CD4-positive, alpha-beta memory T cell (primary cell): ENCODE data around the gene HENMT1. TPM values are rescaled to one million over a fixed set of nuclear protein-coding genes. Genes with fewer than 3 reads are reported as not detected.
A peak's percentile ranks its signal among the peaks of the same experiment; 100 is the strongest.
"Not testable (repeated sequence)": the region's sequence is repeated elsewhere in the genome, so short reads cannot be mapped to it uniquely, and the experiment has no call there.

Experiments
- CTCF ChIA-PET: fragments of 350-600 bp; sonication (Branson Sonifier 250); formaldehyde crosslinking; loops from one replicate; lab custom pipeline; 2021; ENCODE audit warnings: inconsistent platforms; ENCODE audit not compliant: partially characterized antibody; lab: Charles Lee
- POLR2A ChIA-PET: fragments of 350-600 bp; sonication (Branson Sonifier 250); formaldehyde crosslinking; loops from one replicate; lab custom pipeline; 2021; ENCODE audit not compliant: partially characterized antibody; lab: Charles Lee
- DNase-seq, 5 donors: peaks; one replicate each; pipeline versions ENCODE4 v3.0.0 to v3.0.0-alpha.2; 2020 to 2022; ENCODE audit warnings: mixed read lengths in 1 of 5
- H3K27ac ChIP-seq: one replicate; pipeline ENCODE4 v1.7.0; 2013; ENCODE audit warnings: low read depth, low read length
- H3K27me3 ChIP-seq: 2 replicates; pipeline ENCODE4 v1.7.0; 2013; ENCODE audit warnings: mild to moderate bottlenecking, low read length, moderate library complexity; ENCODE audit not compliant: insufficient read depth
- H3K36me3 ChIP-seq: 2 replicates; pipeline ENCODE4 v1.7.0; 2013; ENCODE audit warnings: mild to moderate bottlenecking, low read length, moderate library complexity; ENCODE audit not compliant: insufficient read depth
- H3K4me1 ChIP-seq: 2 replicates; pipeline ENCODE4 v1.7.0; 2013; ENCODE audit warnings: mild to moderate bottlenecking, low read length, moderate library complexity; ENCODE audit not compliant: insufficient read depth
- H3K4me3 ChIP-seq, 2 donors: one replicate each; pipeline ENCODE4 v1.7.0; 2013; ENCODE audit warnings: low read length in 2 of 2, mild to moderate bottlenecking in 1 of 2
- H3K9me3 ChIP-seq, 2 donors: one replicate each; pipeline ENCODE4 v1.7.0; 2013; ENCODE audit warnings: low read length in 2 of 2, control low read depth in 1 of 2; ENCODE audit not compliant: control insufficient read depth in 1 of 2
- H3K27ac Mint-ChIP-seq, 7 donors: one replicate each; pipeline ENCODE4 v1.8.0; 2020 to 2021; ENCODE audit warnings: mixed read lengths in 7 of 7, mild to moderate bottlenecking in 6 of 7, inconsistent platforms in 3 of 7, moderate library complexity in 3 of 7
- H3K27me3 Mint-ChIP-seq, 2 donors: one replicate each; pipeline ENCODE4 v1.8.0; 2020 to 2021; ENCODE audit warnings: mixed read lengths in 2 of 2
- H3K36me3 Mint-ChIP-seq, 2 donors: one replicate each; pipeline ENCODE4 v1.8.0; 2020 to 2021; ENCODE audit warnings: mixed read lengths in 2 of 2, inconsistent platforms in 1 of 2, mild to moderate bottlenecking in 1 of 2
- H3K4me1 Mint-ChIP-seq, 4 donors: one replicate each; pipeline ENCODE4 v1.8.0; 2020 to 2021; ENCODE audit warnings: mixed read lengths in 4 of 4, mild to moderate bottlenecking in 1 of 4
- H3K4me3 Mint-ChIP-seq, 8 donors: one replicate each; pipeline ENCODE4 v1.8.0; 2020 to 2021; ENCODE audit warnings: mixed read lengths in 8 of 8, mild to moderate bottlenecking in 7 of 8, moderate library complexity in 6 of 8, inconsistent platforms in 3 of 8
- H3K9me3 Mint-ChIP-seq, 8 donors: one replicate each; pipeline ENCODE4 v1.8.0; 2020 to 2021; ENCODE audit warnings: mixed read lengths in 8 of 8, mild to moderate bottlenecking in 5 of 8, inconsistent platforms in 3 of 8, moderate library complexity in 1 of 8
- intact Hi-C: fragments of 100-400 bp; cut with micrococcal nuclease; formaldehyde crosslinking; loops from one replicate; pipeline ENCODE4 v1.15.1; 2023
- polyA plus RNA-seq, 2 donors: library from polyadenylated mRNA; unstranded; fragments of 300-500 nt; fragmentation: Illumina TruSeq; gene quantifications; one replicate each; pipeline ENCODE4 v1.2.3, GENCODE V29; 2021
- total RNA-seq, 2 experiments: library from RNA; stranded (reverse); gene quantifications; one replicate each; pipeline ENCODE4 v1.2.3, GENCODE V29; 2021

HENMT1 gene
- total and polyA plus RNA-seq, 4 experiments from 2014 or later = 19.1 to 33.9 (median 26.3) TPM

DNA sequence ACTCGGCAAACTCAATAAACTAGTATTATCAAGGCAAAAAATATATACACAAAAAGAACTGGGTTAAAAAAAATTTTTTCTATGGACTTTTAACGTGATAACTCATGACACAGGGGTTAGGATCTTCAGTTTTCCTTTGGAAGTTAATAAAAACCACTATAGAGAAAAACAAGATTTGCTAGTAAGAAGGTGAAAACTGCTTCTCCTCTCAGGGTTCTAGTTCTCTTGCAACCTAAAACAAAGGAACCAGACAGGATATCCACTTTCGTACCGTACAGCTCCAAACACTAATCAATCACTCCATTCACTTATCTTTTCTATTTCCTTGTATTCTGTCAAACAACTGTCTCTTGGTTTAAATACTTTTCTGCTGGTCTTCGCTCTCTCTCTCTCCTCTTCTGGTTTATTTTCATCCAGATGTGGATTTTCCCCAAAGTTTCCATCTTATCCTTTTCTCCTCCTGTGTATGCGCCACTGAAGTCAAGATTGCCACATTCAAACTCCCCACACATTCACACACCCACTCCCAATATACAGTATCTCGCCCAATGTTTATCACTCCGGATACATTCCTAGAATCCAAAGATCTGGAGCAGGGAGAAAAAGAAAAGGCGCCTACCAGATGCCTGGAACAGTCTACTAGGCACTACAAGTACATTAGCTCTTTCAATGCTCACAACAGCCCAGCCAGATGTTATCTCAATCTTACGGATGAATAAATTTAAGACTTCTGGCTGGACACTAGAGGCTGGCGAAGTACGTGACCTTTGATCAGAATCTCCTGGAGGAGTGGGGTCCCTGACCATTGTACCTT lies 30.4 kb upstream of the HENMT1 start:
- H3K27ac ChIP-seq = peak overlapping the region; percentile 98
- H3K27me3 ChIP-seq = no peaks in the 10 kb centered on the region
- H3K9me3 ChIP-seq = no peaks in the 10 kb centered on the region
- Mint-ChIP-seq H3K27me3 (no peaks in the 10 kb centered on the region), H3K4me3 (peak overlapping the region; percentile 90 to 97 (median 94)), H3K4me1 (peaks cover 18 to 58% (median 31%) of the 10 kb centered on the region in 4 donors), H3K9me3 (peaks cover 0 to 2% (median 0%) of the 10 kb centered on the region in 8 donors), H3K36me3 (peaks cover 14 to 33% of the 10 kb centered on the region in 2 donors), H3K27ac (peak overlapping the region; percentile 96 to 99 (median 98))
- ChIA-PET CTCF (interaction anchor here (1.1 to 5.6 kb wide), 20 partner anchors 9 to 409 kb away, joined by 3 to 138 read pairs (median 7); partner anchors contain the start of genes EEIG2 and HENMT1), POLR2A (interaction anchor here (0.8 to 5.6 kb wide), 41 partner anchors 9 to 1648 kb away, joined by 3 to 445 read pairs (median 6); partner anchors contain the start of genes CLCC1, EEIG2, ELAPOR1 and FNDC7)
- peaks cover 42% of the 10 kb centered on the region for H3K4me1 ChIP-seq
- intact Hi-C loops = loop anchor here (5.0 kb wide), 1 partner anchor 136 kb away; no protein-coding TSS in a partner anchor
- peak overlapping the region; percentile 68 to 94 for H3K4me3 ChIP-seq
- DNase-seq = no peak
- peaks cover 11% of the 10 kb centered on the region for H3K36me3 ChIP-seq

DNA sequence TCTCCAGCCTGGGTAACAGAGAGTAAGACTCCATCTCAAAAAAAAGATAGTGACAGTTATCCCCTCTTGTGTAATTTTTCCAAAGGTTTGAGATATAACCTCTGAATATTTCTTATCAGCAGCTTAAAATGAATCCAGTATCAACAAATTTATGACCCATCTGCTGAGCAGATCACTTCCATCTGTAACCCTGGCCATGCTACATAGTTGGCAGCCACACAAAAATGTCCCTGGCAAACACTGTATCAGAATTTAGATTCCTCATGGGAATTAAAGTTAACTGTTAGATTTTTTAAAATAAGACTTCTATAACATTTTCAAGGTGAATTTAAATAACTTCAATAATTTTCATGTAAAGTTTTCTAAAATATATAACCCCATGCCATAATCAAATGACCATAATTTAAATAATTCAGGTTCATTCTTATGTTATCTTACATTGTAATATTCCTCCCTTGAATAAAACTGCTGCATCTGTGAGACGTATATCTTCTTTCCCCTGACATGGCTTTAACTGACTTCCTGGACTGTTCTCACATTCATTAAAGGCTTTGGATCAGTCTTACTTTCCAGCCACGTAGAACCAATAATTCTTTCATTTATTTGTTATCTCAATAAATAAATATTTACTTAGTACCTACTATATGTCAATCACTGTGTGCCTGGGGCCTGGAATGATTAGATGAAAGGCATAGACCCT lies 25.9 kb upstream of the HENMT1 start:
- Histone ChIP-seq H3K4me3 (no peak overlapping the region), H3K9me3 (no peaks in the 10 kb centered on the region), H3K27me3 (no peaks in the 10 kb centered on the region), H3K27ac (no peak overlapping the region), H3K36me3 (no peaks in the 10 kb centered on the region), H3K4me1 (peaks cover 14% of the 10 kb centered on the region)
- no peak overlapping the region for H3K4me3 Mint-ChIP-seq
- ChIA-PET CTCF (no interaction called here), POLR2A (interaction anchor here (1.3 kb wide), 1 partner anchor 26 kb away, joined by 4 read pairs; the partner anchor contains the start of gene HENMT1)
- H3K27me3 Mint-ChIP-seq = peaks cover 0 to 2% of the 10 kb centered on the region in 2 donors
- no peak for DNase-seq
- no peak overlapping the region for H3K27ac Mint-ChIP-seq
- intact Hi-C loops = no loop called here
- H3K9me3 Mint-ChIP-seq = no peaks in the 10 kb centered on the region
- no peaks in the 10 kb centered on the region for H3K36me3 Mint-ChIP-seq
- H3K4me1 Mint-ChIP-seq = peaks cover 9 to 19% (median 14%) of the 10 kb centered on the region in 4 donors

DNA sequence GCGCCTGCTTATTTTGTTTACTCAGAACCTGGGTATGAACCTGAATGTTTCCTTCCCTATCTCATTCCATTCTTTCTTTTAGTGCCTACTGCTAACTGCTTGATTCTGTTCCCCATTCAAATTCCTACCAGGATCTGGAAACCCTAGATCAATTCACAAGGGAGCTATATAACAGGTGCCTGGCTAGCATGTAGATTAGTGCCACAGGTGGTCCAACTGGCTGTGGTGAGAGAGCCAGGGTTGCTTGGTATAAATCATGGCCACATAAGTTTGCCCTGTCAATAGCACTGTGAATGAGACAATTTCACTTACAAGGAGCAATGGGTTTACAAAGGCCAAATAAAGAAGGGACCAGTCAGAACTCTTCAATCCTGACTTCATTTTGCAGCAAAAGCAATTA lies 24.6 kb upstream of the HENMT1 start:
- ChIA-PET POLR2A (interaction anchor here (1.3 kb wide), 1 partner anchor 25 kb away, joined by 4 read pairs; the partner anchor contains the start of gene HENMT1), CTCF (interaction anchor here (0.9 to 1.5 kb wide), 2 partner anchors 23 to 173 kb away, joined by 3 read pairs; no protein-coding TSS in a partner anchor)
- no peak for DNase-seq
- H3K4me3 ChIP-seq = no peak overlapping the region
- H3K27me3 ChIP-seq = no peaks in the 10 kb centered on the region
- H3K4me1 Mint-ChIP-seq = peaks cover 0 to 6% (median 4%) of the 10 kb centered on the region in 4 donors
- H3K36me3 ChIP-seq = no peaks in the 10 kb centered on the region
- no peaks in the 10 kb centered on the region for H3K9me3 ChIP-seq
- H3K27ac ChIP-seq = no peak overlapping the region
- no peaks in the 10 kb centered on the region for H3K9me3 Mint-ChIP-seq
- intact Hi-C loops = no loop called here
- H3K4me3 Mint-ChIP-seq = no peak overlapping the region
- peaks cover 2% of the 10 kb centered on the region for H3K4me1 ChIP-seq
- H3K27ac Mint-ChIP-seq = no peak overlapping the region
- H3K36me3 Mint-ChIP-seq = no peaks in the 10 kb centered on the region
- H3K27me3 Mint-ChIP-seq = peaks cover 0 to 2% of the 10 kb centered on the region in 2 donors

DNA sequence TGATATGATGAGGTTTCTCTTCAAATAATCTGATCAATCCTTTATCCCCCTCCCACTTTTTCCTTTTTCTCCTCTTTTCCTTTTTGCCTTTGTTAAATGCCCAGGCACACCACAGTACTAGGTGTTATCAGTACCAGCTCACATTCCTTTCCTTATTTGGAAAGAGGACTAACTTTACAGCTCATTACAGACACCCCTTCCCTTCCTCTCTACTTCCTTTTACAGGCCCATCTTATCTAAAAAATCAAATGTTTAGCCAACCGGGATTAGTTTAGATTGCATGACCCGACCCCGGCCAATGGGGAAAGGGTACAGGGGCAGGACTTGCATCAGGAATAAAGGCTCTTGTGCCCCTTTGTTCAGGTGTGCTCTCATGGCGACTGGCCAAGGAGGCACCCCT lies 20.8 kb upstream of the HENMT1 start:
- H3K4me1 ChIP-seq, H3K9me3 ChIP-seq, H3K27me3 Mint-ChIP-seq, H3K4me1 Mint-ChIP-seq, DNase-seq, intact Hi-C loops, H3K4me3 ChIP-seq, H3K27ac ChIP-seq, H3K4me3 Mint-ChIP-seq, H3K27ac Mint-ChIP-seq, H3K9me3 Mint-ChIP-seq, H3K36me3 Mint-ChIP-seq, H3K27me3 ChIP-seq, H3K36me3 ChIP-seq: not testable (repeated sequence)
- CTCF ChIA-PET = interaction anchor here (1.3 to 1.4 kb wide), 2 partner anchors 11 to 38 kb away, joined by 6 to 7 read pairs; partner anchors contain the start of gene PRPF38B
- POLR2A ChIA-PET = interaction anchor here (0.7 to 4.0 kb wide), 4 partner anchors 11 to 21 kb away, joined by 3 to 25 read pairs (median 12); partner anchors contain the start of genes HENMT1 and PRPF38B

DNA sequence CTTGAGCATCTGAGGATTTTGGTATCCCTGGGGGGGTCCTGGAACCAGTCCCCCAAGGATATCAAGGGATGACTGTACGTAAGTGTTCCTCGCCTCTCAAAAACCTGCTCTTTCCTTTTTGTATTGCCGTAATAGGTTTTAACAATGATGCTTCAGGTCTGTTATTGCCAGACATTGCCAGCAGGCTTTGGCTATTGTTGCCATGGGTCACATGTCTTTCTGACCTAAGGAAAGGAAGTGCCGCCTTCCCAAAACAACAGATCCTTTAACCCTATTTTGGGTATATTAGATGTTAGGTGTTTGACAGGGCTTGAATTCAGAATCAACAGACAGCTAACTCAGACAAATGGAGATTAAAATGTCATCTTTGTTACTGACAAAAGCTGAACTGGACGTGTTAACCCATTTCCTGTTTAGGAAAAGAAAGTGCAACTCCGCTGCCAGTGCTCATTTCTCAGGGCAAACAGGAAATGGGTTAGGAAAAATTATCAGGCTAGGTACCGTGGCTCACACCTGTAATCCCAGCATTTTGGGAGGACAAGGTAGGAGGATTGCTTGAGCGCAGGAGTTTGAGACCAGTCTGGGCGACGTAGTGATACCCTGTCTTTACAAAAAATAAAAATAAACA lies 18.8 kb upstream of the HENMT1 start:
- peaks cover 9% of the 10 kb centered on the region for H3K4me1 ChIP-seq
- H3K27ac ChIP-seq = no peak overlapping the region
- H3K36me3 ChIP-seq = no peaks in the 10 kb centered on the region
- H3K9me3 Mint-ChIP-seq = no peaks in the 10 kb centered on the region
- H3K4me1 Mint-ChIP-seq = peaks cover 3 to 8% (median 6%) of the 10 kb centered on the region in 4 donors
- intact Hi-C loops = no loop called here
- CTCF ChIA-PET = interaction anchor here (2.3 kb wide), 1 partner anchor 12 kb away, joined by 6 read pairs; the partner anchor contains the start of gene PRPF38B
- no peak for DNase-seq
- H3K36me3 Mint-ChIP-seq = no peaks in the 10 kb centered on the region
- POLR2A ChIA-PET = interaction anchor here (0.7 to 4.0 kb wide), 4 partner anchors 10 to 19 kb away, joined by 3 to 25 read pairs (median 7); partner anchors contain the start of genes HENMT1 and PRPF38B
- no peaks in the 10 kb centered on the region for H3K9me3 ChIP-seq
- peak overlapping the region in 7 of 8 donors; percentile 23 to 73 (median 54) for H3K4me3 Mint-ChIP-seq
- H3K27me3 Mint-ChIP-seq = peaks cover 0 to 2% of the 10 kb centered on the region in 2 donors
- H3K27me3 ChIP-seq = no peaks in the 10 kb centered on the region
- H3K4me3 ChIP-seq = no peak overlapping the region
- peak overlapping the region in 4 of 7 donors; percentile 19 to 80 (median 42) for H3K27ac Mint-ChIP-seq

DNA sequence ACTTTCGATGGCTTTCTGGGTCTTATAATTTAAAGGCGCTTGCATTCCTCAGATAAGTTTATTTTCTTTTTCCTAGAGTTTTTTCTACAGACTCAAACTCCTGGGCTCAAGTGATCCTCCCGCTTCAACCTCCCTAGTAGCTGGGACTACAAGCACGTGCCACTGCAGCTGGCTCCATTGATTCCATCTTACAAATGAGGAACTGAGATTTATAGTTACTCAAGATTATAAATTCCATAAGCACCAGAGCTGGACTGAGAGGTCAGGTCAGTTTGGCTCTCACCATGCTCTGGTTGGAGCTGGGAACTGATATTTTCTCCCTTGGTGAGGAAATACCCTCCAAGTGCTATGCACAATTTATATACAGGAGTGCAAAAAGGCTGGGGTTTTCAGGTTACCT lies 17.8 kb upstream of the HENMT1 start:
- H3K9me3 ChIP-seq = no peaks in the 10 kb centered on the region
- Mint-ChIP-seq H3K9me3 (no peaks in the 10 kb centered on the region), H3K27ac (peak overlapping the region in 2 of 7 donors; percentile 15 to 51), H3K4me3 (no peak overlapping the region), H3K36me3 (no peaks in the 10 kb centered on the region), H3K27me3 (peaks cover 0 to under 1% of the 10 kb centered on the region in 2 donors), H3K4me1 (peaks cover 3 to 8% (median 6%) of the 10 kb centered on the region in 4 donors)
- H3K4me1 ChIP-seq = peaks cover 9% of the 10 kb centered on the region
- ChIA-PET POLR2A (interaction anchor here (1.0 to 1.1 kb wide), 2 partner anchors 16 to 173 kb away, joined by 3 to 4 read pairs; no protein-coding TSS in a partner anchor), CTCF (interaction anchor here (2.3 kb wide), 1 partner anchor 13 kb away, joined by 6 read pairs; the partner anchor contains the start of gene PRPF38B)
- H3K36me3 ChIP-seq = no peaks in the 10 kb centered on the region
- DNase-seq = no peak
- no peak overlapping the region for H3K4me3 ChIP-seq
- intact Hi-C loops = no loop called here
- no peak overlapping the region for H3K27ac ChIP-seq
- H3K27me3 ChIP-seq = no peaks in the 10 kb centered on the region
